GDM1 (cell line): ENCODE data around the gene LTBP2.

Experiments
- DNase-seq: peaks from one replicate; lab custom pipeline; 2025; lab: John Stamatoyannopoulos, UW

LTBP2 gene

DNA sequence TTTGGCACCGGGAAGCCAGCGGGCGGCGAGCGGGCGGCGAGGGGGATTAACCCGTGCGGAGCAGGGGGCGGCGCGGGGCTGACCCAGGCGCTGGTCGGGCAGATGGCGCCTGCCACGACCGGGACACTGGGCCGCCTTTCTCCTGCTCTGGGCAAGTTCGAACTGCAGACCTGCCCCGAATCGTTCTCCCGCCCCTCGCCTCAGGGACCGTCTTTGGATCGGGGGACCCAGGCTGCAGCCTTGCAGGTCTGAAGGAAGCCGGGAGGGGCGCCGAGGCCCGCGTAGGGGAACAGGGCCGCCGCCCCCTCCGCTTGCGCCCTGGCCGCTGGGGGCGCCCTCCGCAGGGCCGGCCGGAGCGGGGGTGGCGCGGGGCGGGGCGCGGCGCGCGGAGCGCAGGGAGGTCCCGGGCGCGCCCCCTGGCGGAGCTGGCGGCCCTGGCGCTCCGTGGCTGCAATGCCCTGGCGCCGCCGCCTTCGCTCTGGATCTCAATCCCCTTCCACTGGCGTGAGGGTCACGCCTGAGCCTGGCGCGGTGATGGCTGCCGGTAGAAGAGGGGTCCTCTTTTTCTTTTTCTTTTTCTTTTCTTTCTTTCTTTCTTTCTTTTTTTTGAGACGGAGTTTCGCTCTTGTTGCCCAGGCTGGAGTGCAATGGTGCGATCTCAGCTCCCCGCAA is 449 bp upstream of the LTBP2 start:
- peak; percentile 78 for DNase-seq

DNA sequence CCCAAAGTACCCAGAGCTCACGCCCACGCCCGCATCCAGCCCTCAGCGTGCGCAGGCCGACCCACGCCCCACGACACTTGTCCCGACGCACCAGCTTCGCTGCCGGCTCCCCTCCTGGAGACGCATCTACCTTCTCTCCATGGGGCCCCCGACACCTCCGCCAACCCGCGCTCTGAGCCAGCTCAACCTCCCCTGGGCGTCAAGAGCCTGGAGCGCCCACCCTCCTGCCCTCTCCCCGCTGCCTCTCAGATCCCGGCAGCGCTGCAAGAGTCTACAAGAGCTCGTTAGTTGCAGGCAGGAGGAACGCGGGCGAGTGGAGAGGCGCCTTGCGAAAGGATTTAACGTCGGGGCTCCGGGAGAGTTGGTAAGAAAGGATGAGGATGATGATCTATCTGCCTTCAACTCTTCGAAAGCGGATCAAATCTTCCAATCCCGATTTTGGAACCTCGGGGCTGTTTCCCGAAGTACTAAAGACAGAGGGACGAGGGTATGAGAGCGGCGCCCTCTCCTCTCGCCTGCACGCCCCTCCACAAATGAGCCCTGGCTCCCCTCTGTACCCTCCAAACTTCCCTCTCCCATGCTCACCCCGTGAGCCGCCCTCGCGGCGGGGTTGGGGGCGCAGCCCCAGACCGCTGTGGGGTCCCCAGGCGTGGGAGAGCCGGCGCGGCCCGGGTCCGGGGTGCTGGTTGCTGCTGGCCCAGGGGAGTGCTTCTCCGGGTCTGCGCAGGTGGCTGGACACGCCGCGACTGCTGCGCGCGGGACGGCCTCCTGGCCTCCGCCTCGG is 979 bp downstream of the LTBP2 start:
- no peak for DNase-seq

DNA sequence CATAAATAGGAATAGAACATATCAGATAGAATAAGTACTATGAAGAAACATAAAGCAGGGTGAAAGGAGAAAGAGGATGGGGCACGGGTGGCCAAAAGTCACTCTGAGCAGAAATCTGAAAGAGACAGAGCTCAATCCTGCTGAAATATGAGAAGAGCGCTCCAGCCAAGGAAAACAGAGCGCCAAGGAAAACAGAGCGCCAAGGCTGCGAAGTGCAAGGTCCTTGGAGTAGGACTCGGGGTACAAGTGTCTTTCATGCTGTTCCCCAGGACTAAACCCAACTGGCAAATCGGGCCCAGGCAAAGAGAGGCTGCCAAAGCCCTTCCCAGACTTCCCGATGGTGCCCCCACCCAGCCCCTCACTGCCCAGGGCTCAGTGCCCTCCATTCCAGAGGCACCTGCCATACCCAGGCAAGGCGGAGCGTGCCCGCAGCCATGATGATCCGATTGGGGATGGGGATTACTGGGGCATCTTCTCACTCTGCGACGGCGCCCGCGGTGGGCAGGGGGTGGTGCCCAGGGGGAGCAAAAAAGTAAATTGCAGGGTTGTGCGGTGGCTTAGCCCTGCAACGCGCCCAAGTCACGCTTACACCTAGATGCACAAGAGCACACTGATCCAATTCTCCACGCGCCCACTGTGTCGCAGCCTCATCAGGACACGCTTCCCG is 1.7 kb downstream of the LTBP2 start:
- DNase-seq, result no peak

DNA sequence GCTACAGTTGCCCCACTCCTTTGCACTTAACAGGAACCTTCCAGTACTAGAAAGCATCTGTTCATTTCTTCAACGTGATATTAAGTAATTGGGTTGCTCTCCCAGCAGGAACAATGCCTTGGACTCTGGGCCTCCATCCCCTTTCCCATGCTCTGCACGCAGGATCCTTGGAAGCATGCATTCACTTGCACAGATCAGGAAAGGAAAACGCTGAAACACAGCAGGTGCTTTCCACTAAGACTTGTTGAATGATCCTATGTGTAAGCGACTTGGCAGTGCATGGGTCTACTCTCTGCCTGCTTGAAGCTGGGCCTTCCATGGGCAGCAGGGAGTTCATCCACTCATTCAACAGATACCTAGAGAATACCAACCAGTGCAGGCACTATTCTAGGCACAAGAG is 2.3 kb downstream of the LTBP2 start:
- DNase-seq, result no peak

DNA sequence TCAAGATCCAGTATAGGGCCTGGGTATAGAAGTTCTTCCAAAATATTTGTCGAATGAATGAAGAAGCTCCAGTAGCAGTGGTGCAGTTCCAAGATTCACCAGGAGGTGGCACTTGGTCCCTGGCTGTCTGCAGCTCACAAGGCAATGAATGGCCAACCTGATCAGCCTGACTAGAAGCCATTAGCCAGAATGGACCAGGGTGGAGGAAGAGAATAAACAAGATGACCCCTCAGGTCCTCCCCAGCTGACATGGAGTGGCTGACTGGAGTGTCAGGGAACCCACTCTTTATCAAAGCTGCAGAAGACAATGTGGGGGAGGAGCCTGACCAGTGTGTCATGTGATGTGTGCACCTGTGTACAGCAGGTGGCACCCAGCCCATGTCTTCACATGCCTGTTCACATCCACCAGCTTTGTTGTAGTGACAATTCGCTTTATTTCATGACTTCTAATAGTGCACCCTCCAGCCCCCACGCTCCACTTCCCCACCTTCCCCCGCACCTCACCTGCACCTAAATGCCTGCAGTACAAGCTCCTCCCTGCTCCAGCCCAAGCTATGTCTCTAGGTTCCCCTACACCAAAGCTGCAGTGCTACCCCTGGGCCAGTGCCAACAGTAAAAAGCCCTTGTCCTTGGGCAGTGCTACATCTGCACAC is 3.0 kb downstream of the LTBP2 start:
- peak; percentile 76 for DNase-seq

DNA sequence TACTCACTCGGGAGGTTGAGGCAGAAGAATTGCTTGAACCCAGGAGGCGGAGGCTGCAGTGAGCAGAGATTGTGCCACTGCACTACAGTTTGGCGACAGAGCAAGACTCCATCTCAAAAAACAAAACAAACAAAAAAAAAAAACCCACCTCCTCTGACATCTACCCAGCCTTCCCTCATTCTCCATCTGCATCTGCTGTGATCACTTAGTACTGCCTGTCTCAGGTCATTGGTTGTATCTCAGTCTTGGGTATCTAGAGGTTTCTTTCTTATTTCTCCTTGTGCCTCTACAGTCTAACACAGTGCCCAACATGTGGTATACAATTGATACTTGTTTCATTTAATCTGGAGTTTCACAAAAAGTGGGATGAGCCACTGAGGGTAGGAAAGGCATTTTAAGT is 5.3 kb downstream of the LTBP2 start:
- no peak for DNase-seq

DNA sequence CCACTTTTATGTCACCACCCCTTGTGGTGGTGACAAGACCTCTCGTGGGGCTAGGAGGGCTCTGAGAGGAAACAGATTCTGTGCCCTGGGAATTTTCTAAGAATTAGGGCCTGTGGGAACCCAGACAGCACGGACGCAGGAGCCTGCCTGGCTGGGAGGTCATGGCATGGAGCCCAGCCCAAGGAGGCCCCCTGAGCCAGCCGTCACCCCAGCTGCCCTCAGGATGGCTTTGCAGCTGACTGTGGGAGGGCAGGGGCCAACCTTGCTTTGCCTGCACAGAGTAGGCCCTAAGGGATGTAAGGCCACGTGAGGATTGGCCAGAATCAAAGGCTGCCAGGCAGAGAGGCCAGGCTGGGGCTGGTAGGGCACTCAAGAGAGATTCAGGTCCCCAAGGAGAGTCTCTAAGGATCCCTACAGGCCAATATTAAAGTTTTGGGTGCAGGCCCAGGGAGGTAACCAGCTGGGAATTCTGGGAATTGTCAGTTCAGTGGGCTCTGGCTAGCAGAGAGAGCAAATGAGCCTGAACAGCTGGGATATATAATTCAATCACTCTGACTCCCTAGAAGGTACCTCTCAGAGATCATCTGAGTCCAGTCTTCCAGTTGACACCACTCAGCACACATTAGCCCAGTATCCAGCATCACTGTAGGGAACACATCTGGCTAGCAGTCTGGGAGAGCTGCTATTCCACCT is 6.4 kb downstream of the LTBP2 start:
- no peak for DNase-seq

DNA sequence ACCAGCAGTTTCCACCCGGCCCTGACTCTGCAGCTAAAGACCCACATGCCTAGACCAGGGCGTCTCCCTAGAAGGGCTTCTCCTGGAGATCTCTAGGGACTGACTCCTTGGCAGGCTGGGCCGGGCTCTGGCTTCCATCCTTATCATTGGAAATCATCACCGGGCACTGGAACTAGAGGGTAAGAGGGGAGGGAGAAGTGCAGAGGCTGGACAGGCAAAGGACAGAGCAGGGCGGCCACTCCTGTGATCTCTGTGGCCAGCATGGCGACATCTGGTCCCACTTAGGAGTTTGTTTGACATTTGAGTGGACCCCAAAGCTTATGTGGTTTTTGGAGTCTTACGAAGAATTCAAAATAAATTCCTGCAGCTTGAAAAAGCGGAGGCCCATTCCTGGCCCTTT is 7.1 kb downstream of the LTBP2 start:
- no peak for DNase-seq

DNA sequence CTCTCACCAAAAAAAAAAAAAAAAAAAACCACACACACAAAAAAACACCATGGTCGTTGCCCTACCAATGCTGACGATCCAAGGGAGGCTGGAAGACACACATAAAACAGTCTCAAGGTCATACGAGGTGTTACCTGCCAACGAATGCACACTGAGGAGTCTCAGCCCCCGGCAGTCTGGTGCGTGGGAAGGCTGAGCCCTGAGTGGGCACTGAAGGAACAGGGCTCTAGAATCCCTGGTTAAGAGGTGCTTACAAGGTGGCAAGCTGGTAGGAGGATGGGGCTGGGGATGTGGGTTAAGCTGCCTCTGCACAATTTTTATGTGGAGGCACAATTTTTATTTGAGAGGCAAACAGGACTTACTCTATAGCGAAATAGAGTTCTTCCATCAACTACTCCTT is 7.9 kb downstream of the LTBP2 start:
- DNase-seq, result no peak

DNA sequence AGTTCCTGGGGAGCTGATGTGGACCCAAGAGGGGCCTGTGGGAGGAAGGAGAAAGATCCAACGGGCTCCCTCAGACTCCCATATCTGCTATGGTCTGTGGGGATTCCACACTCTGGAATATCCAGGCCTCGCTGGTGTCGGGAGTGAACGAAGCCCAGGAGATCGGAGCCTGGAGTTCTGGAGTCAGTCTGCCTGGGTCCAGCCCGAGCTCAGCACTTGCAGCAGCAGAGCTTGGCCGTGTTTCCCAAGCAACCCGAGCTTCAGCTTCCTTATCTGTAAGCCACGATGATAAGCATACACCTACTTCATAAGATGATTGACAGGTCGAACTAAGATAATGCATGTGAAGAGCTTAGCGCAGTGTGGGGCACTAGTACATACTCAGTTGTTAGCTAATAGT is 10.1 kb downstream of the LTBP2 start:
- DNase-seq, result no peak

DNA sequence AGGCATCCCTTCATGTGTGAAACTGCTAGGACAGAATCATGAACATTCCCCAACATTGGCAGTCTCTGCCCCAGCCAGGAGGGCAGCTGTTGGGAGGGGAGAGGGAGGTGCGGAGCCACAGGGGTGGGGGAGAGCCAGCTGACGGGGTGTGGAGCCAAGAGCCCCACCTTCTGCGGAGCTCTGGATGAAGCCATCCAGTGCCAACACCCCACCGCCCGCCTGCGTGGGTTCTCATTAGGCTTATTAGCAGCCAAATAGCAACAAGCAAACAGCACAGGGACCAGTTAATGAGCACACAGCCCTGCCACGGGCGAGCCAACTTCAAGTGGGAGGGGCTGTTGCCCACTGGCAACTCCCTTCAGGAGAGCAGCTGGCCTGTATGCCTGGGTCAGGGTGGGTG is 12.1 kb downstream of the LTBP2 start:
- no peak for DNase-seq

DNA sequence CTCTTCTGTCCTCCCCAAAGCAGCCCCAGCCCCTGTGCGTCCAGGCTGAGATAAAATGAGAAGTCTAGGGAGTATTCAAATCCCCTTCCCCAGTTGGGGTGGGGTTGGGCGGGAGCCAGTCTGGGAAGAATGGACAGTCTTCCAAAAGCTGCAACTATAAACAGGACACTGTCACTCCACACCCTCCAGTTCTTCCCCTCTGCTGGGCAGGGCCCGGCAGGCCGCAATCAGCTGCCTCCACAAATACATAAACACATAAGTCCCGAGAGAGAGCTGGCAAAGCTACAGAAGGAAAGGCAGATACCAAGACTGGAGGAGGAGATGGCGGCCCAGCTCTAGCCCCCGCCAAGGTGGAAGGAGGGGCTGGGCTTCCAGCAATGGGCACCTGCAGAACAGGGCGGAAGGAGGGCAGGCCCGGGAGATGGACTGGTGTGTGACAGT is 12.7 kb downstream of the LTBP2 start:
- DNase-seq, result no peak

DNA sequence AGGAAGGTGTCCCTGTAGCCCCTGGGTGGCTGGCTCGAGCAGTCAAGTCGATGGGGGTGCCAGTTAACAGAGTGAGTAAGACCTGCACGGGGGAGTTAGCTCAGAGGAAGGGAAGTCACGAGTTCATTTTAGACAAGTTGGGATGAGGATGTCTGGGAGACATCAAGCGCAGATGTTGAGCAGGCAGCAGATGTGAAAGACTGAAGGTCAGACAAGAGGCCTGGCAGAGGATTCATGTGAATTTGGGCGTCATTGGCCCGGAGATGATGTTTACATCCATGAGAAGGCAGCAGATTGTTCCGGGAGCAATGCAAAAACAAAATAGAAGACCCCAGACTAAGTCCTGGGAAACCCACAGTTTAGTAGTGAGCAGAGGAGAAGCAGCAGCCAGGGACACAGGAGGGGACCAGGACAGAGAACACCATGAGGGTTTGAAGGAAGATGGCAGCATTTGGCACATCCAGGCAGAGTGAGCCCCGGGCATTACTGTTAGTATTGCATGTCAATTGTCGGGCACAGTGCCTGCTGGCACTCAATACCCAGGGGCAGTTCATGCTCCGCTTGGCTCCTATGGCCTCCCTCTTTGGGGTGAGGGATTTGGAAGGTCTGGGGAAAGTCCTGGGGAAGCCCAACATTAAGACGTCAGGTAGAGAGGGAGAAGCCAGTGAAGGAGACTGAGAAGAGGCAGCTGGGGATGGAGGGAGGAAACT is 15.1 kb downstream of the LTBP2 start:
- DNase-seq, result no peak

DNA sequence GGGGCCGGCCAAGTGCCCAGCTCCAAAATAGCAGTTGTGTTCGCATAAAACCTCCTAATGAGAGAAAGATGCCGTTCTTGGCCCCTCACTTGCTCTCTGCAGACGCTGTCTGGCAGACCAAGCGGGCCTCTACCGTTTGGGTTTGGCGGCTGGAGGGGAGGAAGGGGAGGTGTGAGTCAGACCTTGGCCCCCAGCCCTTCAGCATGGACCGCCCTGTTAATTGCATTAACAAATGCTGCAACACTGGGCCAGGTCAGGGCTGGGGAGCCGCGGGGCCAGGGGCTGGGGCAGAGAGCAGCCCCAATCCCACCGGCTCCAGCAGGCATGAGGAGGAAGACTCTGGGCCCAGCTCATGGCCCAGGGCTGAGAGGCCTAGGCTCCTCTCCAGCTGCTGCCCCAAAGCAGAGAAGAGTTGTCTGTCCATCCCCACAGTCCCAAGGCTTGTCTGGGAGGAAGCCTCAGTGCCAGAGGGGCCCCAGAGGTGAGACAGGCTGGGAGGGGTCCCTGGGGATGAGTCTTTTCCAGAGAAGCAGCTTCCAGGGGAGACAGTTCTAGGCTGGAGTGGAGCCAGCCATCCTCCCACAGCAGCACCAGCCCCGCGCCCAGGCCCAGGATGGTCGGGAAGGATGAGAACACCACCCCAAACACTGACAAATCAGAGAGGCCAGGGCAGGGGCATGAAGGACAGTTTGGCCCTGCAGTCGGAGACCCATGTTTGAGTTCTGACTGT is 16.9 kb downstream of the LTBP2 start:
- DNase-seq, result no peak

DNA sequence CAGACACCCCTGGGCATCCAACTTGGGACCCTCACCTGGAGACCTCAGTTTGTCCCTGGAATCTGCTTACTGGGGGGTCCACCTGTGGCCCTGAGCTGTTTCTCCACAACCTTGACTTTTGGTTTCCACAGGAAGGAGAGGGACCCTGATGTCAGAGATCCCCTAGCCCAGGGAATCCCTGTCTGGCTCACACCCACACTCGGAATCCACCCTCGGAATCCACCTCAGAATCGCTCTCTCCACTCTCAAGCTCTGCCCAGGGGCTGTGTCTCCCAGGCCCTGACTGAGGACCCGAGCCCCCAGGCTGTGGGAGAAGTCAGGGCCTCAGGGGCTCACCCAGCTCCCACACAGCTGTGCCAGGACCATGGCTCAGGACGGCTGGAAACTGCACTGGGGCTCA is 17.4 kb downstream of the LTBP2 start:
- DNase-seq, result no peak

DNA sequence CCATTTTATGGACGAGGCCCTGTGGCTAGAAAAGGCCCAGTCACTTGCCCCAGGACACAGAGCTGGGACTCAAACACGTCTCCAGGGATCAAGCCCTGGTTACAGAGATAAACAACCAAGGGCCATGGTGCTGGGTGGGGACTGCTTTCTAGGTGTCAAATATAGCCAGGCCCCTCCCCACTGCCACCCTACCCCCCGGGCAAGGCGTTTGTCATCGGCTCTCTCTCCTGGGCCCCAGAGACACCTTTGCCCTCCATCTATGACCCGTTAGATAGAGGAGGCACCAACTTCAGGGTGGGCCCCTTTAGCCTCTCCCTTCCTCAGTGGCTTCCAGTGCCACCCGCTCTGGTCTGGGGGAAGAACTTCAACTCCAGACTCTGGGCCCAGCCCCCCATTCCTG is 18.0 kb downstream of the LTBP2 start:
- no peak for DNase-seq

DNA sequence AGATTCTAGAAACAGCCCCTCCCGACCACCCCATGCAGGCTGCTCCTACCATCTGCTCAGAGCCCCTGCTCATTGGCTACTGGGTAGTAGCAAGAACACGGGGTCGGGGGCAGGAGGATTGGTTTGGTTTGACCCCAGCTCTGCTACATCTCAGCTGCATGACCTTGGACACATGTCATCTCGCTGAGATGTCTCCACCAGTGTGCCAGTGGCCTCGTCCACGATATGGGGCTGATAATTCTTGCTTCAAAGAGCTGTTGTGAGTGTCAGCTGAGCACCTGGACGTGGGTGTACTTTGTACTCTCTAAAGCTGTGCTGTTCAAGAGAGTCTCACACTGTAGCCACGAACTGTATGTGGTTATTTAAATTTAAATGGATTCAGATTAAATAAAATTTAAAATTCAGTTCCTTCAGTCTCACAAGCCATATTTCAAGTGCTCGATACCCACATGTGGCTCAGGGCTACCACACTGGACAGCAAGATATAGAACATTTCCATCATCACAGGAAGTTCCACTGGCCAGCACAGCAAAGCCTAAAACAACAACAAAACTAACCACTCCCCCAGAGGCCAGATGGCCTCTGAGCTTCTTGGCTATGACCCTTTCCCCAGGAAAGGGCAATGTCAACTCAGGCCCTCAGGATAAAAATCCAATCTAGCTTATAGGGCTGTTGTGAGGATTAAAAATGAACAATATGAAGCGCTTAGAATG is 18.6 kb downstream of the LTBP2 start:
- DNase-seq, result no peak

DNA sequence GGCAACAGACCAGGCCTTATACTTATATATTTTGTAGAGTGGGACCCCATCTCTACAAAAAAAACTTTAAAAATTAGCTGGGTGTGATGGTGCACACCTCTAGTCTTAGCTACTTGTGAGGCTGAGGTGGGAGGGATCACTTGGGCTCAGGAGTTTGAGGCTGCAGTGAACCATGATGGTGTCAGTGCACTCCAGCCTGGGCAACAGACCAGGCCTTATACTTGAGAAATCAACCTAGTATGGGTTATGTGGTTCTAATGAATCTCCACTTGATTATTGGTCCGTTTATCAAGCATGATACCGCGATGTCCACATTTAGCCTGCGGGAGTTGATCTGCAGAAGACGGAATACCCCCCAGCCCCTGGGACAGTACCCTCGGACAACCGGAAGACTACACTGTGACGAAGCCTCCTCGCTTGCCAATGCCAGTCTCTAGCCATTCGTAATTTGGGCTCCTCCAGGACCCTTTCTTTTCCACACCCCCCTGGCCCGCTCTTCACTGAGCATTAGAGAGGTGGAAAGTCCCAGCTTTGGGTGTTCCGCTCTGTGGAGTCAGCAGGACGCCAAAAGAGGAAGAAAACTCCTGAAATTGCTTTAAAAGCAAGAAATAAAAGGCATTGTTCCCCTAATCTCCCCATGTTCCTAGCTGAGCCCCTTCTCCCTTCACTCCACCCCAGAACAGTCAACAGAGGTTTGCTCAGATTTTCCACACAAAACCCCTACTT is 19.4 kb downstream of the LTBP2 start:
- DNase-seq, result no peak

DNA sequence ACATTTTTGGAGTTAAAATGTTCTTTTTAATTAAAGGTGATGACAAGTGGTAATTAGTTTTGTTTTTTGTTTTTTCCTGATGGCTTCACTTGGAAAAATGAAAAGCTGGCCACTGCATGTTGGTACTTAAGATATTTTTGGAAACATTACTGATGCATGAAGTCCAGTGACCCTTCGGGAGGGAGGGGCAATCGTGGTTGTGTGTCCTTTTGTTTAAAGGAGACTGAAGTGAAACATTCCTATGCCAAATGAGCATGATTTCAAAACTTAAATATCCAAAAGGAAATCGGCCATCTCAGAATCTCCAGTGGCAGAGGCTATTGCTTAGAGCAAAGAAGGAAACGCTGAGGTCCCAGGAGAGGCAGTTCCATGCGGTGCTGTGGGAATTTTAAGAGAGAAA is 20.1 kb downstream of the LTBP2 start:
- DNase-seq, result no peak
